SK-N-SH treated with all-trans-retinoic acid at 6 μM for 48 hours (cell line): ENCODE data around the gene IQCK.

Experiments
- ESRRG ChIP-seq: fragments of 250-450 bp; sonication (Bioruptor Pico); IDR thresholded peaks from 2 replicates; pipeline ENCODE4 v1.6.1; 2021; ENCODE audit warnings: mild to moderate bottlenecking
- PPARA ChIP-seq: fragments of 250-450 bp; sonication (Bioruptor Pico); IDR thresholded peaks from 2 replicates; pipeline ENCODE4 v1.5.0; 2020; ENCODE audit warnings: mild to moderate bottlenecking, borderline replicate concordance
- ZC3H10 ChIP-seq: fragments of 250-450 bp; sonication (Bioruptor Pico); IDR thresholded peaks from 2 replicates; pipeline ENCODE4 v1.5.1; 2021; ENCODE audit warnings: mild to moderate bottlenecking, moderate library complexity
- ZFP3 ChIP-seq: fragments of 250-450 bp; sonication (Bioruptor Pico); IDR thresholded peaks from 2 replicates; pipeline ENCODE4 v1.5.0; 2020; ENCODE audit warnings: mild to moderate bottlenecking, moderate library complexity
- ZFP30 ChIP-seq: fragments of 450-650 bp; formaldehyde crosslinking; IDR thresholded peaks from 2 replicates; pipeline ENCODE4 v1.5.0; 2022; ENCODE audit warnings: mild to moderate bottlenecking, moderate library complexity
- ZNF70 ChIP-seq: fragments of 450-650 bp; formaldehyde crosslinking; IDR thresholded peaks from 2 replicates; pipeline ENCODE4 v1.5.0; 2020; ENCODE audit warnings: mild to moderate bottlenecking, moderate library complexity
- TF ChIP-seq, protein P1 (sequence below): fragments of 250-450 bp; sonication (Bioruptor Pico); IDR thresholded peaks from 2 replicates; pipeline ENCODE4 v1.8.0; 2020; ENCODE audit warnings: mild to moderate bottlenecking, moderate library complexity, borderline replicate concordance
- TF ChIP-seq, protein P2 (sequence below): fragments of 250-450 bp; sonication (Bioruptor Pico); IDR thresholded peaks from 2 replicates; pipeline ENCODE4 v1.5.1; 2020; ENCODE audit warnings: low read depth, mild to moderate bottlenecking, moderate library complexity

DNA sequence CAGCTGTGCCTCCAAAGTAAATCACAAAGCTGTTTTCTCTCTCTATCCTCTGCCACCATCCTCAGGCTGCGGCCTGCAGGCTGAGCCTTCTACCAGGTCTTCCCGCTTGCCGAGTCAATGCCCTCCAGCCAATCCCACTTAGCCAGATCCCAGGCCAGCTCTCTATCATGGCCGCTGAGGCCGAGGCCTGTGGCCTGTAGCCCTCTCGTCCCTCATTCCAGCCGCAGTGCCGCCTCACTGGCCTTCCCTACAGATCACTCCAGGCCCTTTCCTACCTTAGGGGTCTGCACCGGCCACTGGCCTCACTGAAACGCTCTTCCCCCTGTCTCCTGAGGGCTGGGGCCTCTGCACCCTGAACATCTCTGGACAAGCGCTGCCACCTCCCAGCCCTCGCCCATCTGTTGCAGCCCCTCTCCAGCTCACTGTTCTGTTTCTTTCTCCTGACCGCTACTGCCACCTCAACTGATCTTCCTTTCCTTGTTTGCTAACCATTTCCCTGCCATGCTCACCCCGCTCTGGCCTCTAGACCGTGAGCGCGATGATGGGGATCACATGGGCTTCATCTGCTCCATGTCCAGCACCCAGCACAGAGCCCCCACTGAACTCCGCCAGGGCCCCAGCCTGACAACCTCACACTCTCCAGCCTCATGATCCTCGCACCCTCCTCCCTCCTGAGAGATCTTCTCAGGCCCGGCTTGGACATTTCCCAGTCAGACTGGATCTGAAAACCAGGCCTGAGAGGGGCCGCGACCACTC lies 8.5 kb upstream of the IQCK start:
- TF ChIP-seq ZFP30 (CRISPR knock-in tag) (no peak), ZNF70 (no peak), ZC3H10 (no peak), ESRRG (no peak), PPARA (CRISPR knock-in tag) (no peak), ZFP3 (CRISPR knock-in tag) (no peak)
- TF ChIP-seq, protein P1, sequence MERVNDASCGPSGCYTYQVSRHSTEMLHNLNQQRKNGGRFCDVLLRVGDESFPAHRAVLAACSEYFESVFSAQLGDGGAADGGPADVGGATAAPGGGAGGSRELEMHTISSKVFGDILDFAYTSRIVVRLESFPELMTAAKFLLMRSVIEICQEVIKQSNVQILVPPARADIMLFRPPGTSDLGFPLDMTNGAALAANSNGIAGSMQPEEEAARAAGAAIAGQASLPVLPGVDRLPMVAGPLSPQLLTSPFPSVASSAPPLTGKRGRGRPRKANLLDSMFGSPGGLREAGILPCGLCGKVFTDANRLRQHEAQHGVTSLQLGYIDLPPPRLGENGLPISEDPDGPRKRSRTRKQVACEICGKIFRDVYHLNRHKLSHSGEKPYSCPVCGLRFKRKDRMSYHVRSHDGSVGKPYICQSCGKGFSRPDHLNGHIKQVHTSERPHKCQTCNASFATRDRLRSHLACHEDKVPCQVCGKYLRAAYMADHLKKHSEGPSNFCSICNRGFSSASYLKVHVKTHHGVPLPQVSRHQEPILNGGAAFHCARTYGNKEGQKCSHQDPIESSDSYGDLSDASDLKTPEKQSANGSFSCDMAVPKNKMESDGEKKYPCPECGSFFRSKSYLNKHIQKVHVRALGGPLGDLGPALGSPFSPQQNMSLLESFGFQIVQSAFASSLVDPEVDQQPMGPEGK (CRISPR knock-in tag): no peak
- TF ChIP-seq, protein P2, sequence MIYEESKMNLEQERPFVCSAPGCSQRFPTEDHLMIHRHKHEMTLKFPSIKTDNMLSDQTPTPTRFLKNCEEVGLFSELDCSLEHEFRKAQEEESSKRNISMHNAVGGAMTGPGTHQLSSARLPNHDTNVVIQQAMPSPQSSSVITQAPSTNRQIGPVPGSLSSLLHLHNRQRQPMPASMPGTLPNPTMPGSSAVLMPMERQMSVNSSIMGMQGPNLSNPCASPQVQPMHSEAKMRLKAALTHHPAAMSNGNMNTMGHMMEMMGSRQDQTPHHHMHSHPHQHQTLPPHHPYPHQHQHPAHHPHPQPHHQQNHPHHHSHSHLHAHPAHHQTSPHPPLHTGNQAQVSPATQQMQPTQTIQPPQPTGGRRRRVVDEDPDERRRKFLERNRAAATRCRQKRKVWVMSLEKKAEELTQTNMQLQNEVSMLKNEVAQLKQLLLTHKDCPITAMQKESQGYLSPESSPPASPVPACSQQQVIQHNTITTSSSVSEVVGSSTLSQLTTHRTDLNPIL (CRISPR knock-in tag): no peak
